HG03135 (cell line): ENCODE measurements around the gene POFUT1.
"Not testable (repeated sequence)": the region's sequence is repeated elsewhere in the genome, so short reads cannot be mapped to it uniquely, and the experiment has no call there.

Source experiments
- ATAC-seq: cut with Tn5 transposase; IDR thresholded peaks from one replicate; pipeline ENCODE4 v1.9.1; 2021; ENCODE audit warnings: mild to moderate bottlenecking, moderate library complexity; ENCODE audit not compliant: unreplicated experiment

POFUT1 gene

GRCh38 chr20:32207626-32208498 lies at the start of gene POFUT1, which contains the start of gene PLAGL2:
POFUT1 (plus strand) TSS chr20:32207880; CDS start chr20:32207942, 62 bp downstream.
PLAGL2 (minus strand) TSS chr20:32207743; CDS start chr20:32202178, 5,565 bp downstream.
- peak; percentile 89 for ATAC-seq

- ATAC-seq = no peak
Measured at GRCh38 chr20:32158351-32158750, 49.3 kb upstream of the POFUT1 start.

DNA sequence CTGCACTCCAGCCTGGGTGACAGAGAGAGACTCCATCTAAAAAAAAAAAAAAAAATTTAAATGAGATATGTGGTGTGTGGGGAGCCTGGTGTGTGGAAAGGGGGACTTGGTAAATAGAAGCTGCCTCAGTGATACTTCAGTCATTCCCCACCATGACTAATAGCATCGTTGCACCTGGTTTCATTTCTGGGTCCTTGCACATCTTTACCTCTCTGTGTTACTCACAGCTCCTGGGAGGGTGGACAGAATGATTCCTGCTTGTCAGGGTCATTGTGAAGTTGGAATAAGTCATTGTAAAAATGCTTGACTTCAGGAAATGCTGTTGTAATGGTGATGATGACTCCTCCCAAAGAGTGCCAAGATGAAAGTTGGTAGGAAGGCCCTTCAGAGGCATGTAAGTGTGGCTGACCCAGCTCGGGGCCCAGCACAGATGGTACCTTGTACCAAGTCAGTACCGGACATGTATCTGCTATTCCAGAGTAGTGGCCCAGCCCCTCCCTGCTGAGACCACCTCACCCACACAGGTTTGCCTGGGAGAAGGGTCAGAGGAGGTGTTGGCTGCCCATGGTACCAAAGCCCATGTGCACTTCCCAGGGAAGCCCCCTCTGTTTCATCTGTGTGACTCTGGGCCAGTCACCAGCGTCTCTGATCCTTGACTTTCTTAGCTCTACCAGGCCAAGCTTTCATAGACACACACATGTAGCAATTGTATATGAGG lies 48.6 kb upstream of the POFUT1 start:
- ATAC-seq = no peak

DNA sequence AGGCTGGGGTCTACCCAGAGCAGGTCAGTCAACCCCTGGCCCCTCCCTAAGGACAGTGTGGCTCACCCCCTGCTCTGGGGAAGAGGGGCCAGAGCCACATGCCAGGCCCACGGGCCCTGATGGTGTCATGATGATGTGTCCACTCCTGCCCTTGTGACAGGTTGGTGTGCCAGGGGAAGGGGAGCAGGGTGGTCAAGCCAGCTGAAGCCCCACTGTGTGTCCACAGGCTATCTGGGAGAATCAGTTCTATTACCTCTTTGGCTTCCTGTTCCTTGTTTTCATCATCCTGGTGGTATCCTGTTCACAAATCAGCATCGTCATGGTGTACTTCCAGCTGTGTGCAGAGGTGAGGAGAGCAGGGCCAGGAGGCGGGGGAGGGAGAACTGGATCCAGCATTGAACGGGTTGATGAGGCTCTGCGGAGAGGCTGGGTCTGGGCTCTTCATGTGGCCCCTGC lies 47.9 kb upstream of the POFUT1 start:
- no peak for ATAC-seq

- ATAC-seq = no peak
Measured at GRCh38 chr20:32160341-32160740, 47.3 kb upstream of the POFUT1 start.

DNA sequence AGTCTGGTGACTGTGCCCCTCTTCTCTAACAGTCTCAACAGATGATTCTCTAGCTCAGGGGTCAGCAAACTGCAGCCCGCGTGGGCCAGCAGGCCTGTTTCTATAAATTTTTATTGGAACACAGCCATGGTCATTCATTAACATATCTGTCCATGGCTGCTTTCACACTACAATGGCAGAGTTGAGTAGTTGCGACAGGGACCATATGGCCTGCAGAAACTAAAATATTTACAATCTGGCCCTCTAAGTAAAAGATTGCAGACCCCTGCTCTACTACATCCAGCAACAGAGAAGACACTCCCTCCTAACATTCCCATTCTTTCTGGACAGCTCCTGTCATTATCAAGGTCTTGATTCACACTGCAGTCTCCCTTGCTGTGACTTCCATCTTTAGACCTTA lies 45.3 kb upstream of the POFUT1 start:
- no peak for ATAC-seq

DNA sequence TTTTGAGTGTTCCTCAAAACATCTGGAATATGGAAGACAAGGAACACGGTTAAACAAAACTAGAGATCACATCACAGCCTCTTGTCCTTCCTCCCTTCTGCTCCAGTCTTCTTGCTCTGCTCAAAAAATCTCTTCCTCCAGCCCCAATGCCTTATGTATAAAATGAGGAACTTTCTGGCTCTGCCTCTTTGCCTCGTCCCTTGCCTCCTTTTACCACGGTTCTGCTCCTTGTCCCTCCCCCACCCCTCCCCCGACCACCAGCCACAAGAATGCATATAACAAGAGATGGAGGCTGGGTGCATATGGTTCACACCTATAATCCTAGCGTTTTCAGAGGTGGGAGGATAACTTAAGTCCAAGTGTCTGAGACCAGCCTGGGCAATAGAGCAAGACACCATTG lies 43.7 kb upstream of the POFUT1 start:
- no peak for ATAC-seq

GRCh38 chr20:32164984-32165735 lies 42.5 kb upstream of the POFUT1 start:
- no peak for ATAC-seq

DNA sequence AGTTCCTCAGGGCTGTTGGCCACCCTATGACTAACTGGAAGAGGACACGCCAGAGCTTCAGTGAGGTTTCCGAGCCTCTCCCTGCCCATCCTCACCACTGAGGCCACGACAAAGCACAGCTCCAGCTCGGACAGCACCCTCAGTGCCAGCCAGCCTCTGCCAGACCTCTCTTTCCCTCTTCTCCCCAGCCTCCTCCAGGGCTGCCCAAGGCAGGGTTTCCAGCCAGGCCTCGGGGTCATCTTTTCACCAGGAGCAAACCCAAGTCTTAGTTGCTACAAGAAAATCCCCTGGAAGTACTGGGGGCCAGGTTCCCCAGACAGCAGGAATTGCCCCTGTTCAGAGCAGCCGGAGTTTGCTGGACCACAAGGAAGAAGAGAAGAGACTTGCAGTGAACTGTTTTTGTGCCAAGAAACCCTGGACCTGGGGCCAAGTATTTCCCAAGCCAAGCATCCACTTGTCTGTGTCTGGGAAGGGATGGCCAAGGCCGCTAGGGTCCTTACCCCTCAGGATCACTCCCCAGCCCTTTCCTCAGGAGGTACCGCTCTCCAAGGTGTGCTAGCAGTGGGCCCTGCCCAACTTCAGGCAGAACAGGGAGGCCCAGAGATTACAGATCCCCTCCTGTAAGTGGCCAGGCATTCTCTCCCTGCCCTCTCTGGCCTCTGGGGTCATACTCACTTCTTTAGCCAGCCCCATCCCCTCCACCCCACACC lies 41.7 kb upstream of the POFUT1 start:
- ATAC-seq = no peak

GRCh38 chr20:32167552-32167951 lies 40.1 kb upstream of the POFUT1 start:
- no peak for ATAC-seq

DNA sequence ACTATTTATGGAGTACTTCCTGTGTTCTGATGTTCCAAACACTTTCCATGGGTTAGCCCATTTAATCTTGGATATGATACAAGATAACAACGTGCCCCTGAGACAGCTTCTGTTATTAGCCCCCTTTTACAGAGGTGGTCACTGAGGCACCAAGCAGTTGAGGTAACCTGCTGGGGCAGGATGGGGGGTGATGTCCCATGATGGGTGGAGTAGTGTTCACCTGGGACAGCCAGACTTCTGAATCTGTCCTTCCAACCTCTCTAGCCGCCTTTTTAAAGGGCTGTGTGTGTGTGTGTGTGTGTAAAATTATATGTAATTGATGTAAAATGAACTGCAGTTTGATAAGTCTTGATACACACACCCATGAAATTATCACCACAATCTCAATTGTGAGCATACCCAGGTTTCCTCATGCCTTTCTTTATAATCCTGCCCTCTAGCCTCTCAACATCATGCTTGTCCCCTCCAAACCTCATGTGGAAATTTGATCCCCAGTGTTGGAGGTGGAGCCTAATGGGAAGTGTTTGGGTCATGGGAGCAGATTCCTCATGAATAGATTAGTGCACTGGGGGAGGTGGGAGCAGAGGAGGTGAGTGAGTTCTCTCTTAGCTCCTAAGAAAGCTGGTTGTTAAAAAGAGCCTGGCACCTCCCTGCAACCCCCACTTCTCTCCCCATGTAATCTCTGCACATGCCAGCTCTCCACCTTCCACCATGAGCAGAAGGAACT lies 39.3 kb upstream of the POFUT1 start:
- ATAC-seq = no peak

- ATAC-seq = not testable (repeated sequence)
Measured at GRCh38 chr20:32177696-32178095, 30.0 kb upstream of the POFUT1 start.

DNA sequence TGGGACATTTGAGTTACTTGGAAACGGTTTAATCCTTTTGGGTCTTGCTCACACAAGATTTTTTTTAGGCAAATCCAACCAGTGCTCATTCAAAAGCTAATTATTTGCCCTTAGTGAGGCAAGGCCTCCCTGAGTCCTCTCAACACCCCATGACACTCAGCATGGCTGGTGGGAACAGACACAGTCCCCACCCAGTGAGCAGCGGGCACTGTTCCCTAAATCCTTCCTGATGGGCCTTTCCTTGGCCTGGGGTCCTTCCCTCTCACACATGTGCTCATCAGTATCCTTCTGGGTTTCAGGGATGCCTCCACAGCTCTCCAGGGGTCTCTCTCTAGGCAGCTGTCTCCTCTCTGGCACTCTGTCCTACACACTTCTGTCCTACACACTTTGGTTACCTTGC lies 28.2 kb upstream of the POFUT1 start:
- ATAC-seq = no peak

DNA sequence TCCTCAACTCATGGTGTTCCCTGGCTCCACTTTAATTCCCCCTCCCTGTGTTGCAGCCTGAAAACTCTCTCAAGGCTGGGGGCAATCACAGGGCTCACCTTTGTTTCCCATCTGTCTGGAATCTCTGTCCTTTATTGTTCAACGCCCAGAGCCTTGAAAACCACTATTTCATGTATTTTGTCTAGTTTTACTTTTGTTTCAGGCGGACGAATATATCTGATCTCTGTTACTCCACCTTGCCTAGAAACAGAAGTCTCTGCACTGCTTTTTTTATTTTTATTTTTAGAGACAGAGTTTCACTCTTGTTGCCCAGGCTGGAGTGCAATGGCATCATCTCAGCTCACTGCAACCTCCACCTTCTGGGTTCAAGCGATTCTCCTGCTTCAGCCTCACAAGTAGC lies 27.7 kb upstream of the POFUT1 start:
- ATAC-seq = no peak

GRCh38 chr20:32181606-32182005 lies 26.1 kb upstream of the POFUT1 start:
- no peak for ATAC-seq

DNA sequence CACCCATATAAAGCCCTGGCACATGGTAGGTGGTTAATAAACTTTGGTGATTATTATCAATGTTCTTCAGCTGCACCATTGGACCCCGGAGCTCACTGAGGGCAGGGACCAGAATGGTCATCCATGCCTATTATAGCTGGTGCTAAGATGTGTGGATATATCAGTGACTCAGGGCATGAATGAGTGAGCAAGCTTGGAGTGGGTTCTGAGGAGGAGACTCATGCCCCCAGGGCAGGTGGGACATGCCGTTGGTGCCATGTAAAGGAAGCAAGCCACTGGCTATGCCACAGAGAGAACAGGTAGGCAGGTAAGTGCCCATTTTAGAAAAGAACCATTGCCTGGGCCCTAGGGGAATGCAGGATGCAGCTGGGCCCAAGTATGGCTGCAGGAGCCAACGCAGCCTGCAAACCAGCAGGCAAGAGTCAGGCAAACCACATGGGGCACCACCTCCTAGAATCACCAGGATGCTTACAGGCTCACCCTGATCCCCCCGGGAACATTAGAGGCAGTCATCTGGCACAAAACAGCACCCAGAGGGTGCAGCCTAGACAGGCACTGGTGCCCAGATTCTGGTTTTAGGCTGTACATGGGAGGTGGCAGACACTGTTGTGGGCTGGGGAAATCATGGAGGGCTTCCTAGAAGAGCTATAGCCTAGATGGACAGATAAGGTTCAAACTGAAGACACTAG lies 23.6 kb upstream of the POFUT1 start:
- no peak for ATAC-seq

- ATAC-seq = no peak
Measured at GRCh38 chr20:32184961-32185603, 22.6 kb upstream of the POFUT1 start.

DNA sequence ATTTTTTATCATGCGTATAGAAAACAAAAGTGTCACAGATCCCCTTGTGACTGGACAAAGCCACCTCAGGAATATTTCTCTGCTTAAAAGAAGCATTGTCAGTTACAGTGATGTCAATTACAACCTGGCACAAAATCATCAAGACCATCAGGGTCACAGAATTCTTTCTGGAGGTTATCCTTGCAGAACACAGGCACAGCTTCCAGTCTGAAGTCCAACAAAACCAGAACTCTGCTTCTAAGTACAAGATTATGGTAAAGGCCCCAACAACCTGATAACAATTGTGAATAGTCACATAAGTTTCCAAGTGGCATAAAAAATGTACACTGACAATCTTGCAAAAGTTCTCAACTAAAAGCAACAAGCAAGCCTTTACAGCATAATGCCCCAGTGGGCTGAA lies 21.2 kb upstream of the POFUT1 start:
- no peak for ATAC-seq
